Ovary (tissue), 9 donors: ENCODE measurements around the gene CHRND. TPM values are rescaled to one million over a fixed set of nuclear protein-coding genes. Genes with fewer than 3 reads are reported as not detected.

Experiments used
- DNase-seq, 5 donors: peaks; one replicate each; pipeline ENCODE4 v3.0.0-alpha.2; 2019 to 2020
- H3K27ac ChIP-seq, 2 donors: fragments of 200-600 bp; one replicate each; pipeline versions ENCODE4 v1.5.1 to v1.8.0; 2019 to 2022
- H3K27me3 ChIP-seq: fragments of 200-600 bp; one replicate; pipeline ENCODE4 v1.8.0; 2022
- H3K36me3 ChIP-seq: fragments of 200-600 bp; sonication (generic); one replicate; pipeline ENCODE4 v1.5.1; 2019
- H3K4me1 ChIP-seq: one replicate; pipeline ENCODE4 v1.8.1; 2013; ENCODE audit warnings: mild to moderate bottlenecking, moderate library complexity; ENCODE audit not compliant: insufficient read depth
- H3K4me3 ChIP-seq: fragments of 200-600 bp; sonication (generic); one replicate; pipeline ENCODE4 v1.5.1; 2017
- H3K9me3 ChIP-seq, 2 donors: fragments of 200-600 bp in 1 of 2; sonication (generic) in 1 of 2; one replicate each; pipeline versions ENCODE4 v1.5.1 to v1.8.1; 2013 to 2019; ENCODE audit warnings: mild to moderate bottlenecking in 1 of 2, moderate library complexity in 1 of 2
- EP300 ChIP-seq: sonication (generic); formaldehyde crosslinking; IDR thresholded peaks from one replicate; pipeline ENCODE4 v1.6.1; 2017; ENCODE audit warnings: antibody characterized with exemption
- POLR2A ChIP-seq: fragments of 450-650 bp; IDR thresholded peaks from one replicate; pipeline ENCODE4 v1.6.1; 2017; ENCODE audit warnings: antibody characterized with exemption, mild to moderate bottlenecking, moderate library complexity
- WGBS, 3 donors: extraction: QIAGEN DNeasy Blood & Tissue Kit in 1 of 3; methylation state at CpG; one replicate each; pipeline versions ENCODE4 v1.1.5 to v1.1.7; 2013 to 2017; 5-methylcytosine and 5-hydroxymethylcytosine counted together
- intact Hi-C, 4 donors: fragments of 100-400 bp; cut with DNase I; formaldehyde crosslinking; loops; one replicate each; pipeline versions ENCODE4 v1.11.0 to v1.15.1; 2022 to 2023
- polyA plus RNA-seq, 2 donors: library from polyadenylated mRNA; stranded (reverse); fragments of 200-250 nt in 1 of 2; fragments of 350-450 nt in 1 of 2; fragmentation: Illumina TruSeq in 1 of 2; extraction: RNeasy Lipid Tissue Mini Kit (QIAGEN cat#74804) in 1 of 2; gene quantifications; one replicate each; pipeline ENCODE4 v1.2.3, GENCODE V29; 2013 to 2014
- total RNA-seq, 7 donors: library from RNA; depleted of rRNA in 2 of 7; stranded (reverse); fragments of >200 nt in 2 of 7; fragmentation: NEBNext Ultra II Directional in 3 of 7; extraction: Animal tissue kit (Norgen Biotek cat#: 25700) in 3 of 7; gene quantifications; one replicate each; pipeline versions ENCODE4 v1.1.0 to v1.2.4, GENCODE V29; 2016 to 2023
- TF ChIP-seq, protein P1 (sequence below), 3 donors: fragments of 450-650 bp in 2 of 3; fragments of 200-600 bp in 1 of 3; IDR thresholded peaks; one replicate each; pipeline versions ENCODE4 v1.5.1 to v1.8.0; 2016 to 2022; ENCODE audit warnings: antibody characterized with exemption in 3 of 3, mild to moderate bottlenecking in 1 of 3
- donor health status: DM: no; HTN: no; CAD: no; lungs with moderate emphysema.
- donor health status: DM: no; HTN: no; CAD: no.
- donor health status: Bipolar disorder and iron deficiency.
- donor health status: DM: yes; HTN: yes; CAD: no.
- donor health status: DM: no; HTN: no; CAD: no.
- donor health status: DM: yes; HTN: yes; CAD: no.

The CHRND gene
- total and polyA plus RNA-seq, 9 donors, result 0.28 to 0.40 TPM; not detected in 7

DNA sequence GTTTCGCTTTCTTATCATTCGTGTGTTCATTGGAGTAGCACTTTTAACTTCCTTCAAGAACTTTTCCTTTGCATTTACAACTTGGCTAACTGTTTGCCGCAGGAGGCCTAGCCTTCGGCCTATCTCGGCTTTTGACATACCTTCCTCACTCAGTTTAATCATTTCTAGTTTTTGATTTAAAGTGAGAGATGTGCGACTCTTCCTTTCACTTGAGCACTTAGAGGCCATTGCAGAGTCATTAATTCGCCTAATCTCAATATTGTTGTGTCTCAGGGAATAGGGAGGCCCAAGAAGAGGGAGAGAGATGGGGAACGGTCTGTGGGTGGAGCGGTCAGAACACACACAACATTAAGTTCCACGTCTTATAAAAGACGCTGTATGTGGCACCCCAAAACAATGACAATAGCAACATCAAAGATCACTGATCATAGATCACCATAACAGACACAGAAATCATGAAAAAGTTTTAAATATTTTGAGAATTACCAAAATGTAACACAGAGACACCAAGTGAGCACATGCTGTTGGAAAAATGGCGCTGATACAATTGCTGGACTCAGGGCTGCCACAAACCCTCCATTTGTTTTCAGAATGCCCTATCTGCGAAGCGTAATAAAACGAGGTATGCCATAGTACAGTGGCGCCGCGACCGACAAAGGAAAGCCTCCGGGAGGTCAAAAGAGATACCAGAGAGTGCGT is 23.8 kb downstream of the CHRND start:
- intact Hi-C loops, result no loop called here

DNA sequence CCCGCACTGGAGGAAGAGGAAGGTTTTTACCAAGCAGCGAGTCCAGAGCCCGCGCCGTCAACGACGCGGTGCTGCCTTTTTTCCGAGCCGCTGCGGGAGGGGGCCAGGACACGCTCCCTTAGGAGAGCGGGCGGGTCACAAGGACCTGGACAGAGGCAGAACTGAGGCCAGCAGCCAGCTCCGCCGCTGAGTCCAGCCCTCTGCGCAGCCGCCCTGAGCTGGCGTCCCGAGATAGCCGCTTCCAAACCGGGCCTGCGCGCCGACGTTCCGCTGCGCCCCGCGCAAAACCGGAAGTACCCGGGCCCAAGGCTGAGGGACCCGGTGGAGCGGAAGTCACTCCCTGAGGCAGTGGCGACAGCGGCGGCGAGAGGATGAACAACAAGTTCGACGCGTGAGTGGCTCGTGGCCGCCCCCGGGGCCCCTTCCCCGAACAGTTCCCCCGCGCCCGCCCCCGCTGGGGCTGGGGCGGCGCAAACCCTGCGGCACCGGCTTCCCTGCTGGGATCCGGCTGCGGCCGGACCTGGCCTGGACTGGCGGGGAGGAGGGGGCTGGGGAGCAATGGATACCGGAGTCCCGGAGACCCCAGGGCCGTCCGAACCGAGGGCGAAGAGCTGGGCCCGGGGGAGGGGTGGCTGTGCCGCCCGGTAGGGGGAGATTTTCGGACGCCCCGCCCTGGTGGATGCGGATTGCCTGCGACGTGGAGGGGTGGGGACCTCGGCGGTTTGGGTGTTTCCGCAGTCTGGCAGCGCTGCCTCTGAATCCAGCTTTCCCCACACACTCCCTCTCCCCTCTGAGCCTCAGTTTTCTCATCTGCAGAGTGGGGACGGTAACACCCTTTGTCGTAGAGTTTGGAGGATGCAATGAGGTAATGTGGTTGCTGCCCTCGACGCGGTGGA is 24.6 kb downstream of the CHRND start, which contains the start of the genes EIF4E2 and TIGD1:
EIF4E2 (plus strand) TSS at position 336 of the 896 bp plus-strand sequence; CDS start at position 372, 36 bp downstream.
TIGD1 (minus strand) TSS at position 204 of the 896 bp plus-strand sequence. CDS start 675 bp downstream, outside the sequence.
- Histone ChIP-seq H3K27me3 (no peaks in the 10 kb centered on the region), H3K4me3 (peak within 1 kb of the TSS; percentile 99), H3K27ac (peak within 1 kb of the TSS; percentile 48 to 82), H3K9me3 (no peaks in the 10 kb centered on the region), H3K36me3 (no peaks in the 10 kb centered on the region), H3K4me1 (peaks cover 2% of the 10 kb centered on the region)
- DNase-seq, result peak; percentile 90 to 95 (median 92)
- TF ChIP-seq, protein P1, sequence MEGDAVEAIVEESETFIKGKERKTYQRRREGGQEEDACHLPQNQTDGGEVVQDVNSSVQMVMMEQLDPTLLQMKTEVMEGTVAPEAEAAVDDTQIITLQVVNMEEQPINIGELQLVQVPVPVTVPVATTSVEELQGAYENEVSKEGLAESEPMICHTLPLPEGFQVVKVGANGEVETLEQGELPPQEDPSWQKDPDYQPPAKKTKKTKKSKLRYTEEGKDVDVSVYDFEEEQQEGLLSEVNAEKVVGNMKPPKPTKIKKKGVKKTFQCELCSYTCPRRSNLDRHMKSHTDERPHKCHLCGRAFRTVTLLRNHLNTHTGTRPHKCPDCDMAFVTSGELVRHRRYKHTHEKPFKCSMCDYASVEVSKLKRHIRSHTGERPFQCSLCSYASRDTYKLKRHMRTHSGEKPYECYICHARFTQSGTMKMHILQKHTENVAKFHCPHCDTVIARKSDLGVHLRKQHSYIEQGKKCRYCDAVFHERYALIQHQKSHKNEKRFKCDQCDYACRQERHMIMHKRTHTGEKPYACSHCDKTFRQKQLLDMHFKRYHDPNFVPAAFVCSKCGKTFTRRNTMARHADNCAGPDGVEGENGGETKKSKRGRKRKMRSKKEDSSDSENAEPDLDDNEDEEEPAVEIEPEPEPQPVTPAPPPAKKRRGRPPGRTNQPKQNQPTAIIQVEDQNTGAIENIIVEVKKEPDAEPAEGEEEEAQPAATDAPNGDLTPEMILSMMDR (IDR thresholded peaks at IDR 0.05), result peak in 2 of 3 donors; percentile 50 to 51
- TF ChIP-seq POLR2A (peak; percentile 53), EP300 (no peak)
- WGBS, 3 donors, result 0 to 1% (median 0%) methylated on average over 45 to 81 of the region's 81 CpGs
- intact Hi-C loops, result no loop called here

More for the DNA sequence above, 23.8 kb downstream of the CHRND start:
- Histone ChIP-seq H3K4me3 (peak overlapping the region; percentile 99), H3K36me3 (no peaks in the 10 kb centered on the region), H3K27ac (peak overlapping the region; percentile 48 to 82), H3K9me3 (no peaks in the 10 kb centered on the region), H3K4me1 (peaks cover 2% of the 10 kb centered on the region), H3K27me3 (no peaks in the 10 kb centered on the region)
- no peak for DNase-seq
- WGBS, 3 donors, result 37 to 41% (median 39%) methylated on average over 21 of the region's 21 CpGs
- no peak for TF ChIP-seq POLR2A
- no peak for TF ChIP-seq EP300
- TF ChIP-seq, protein P1 (IDR thresholded peaks at IDR 0.05), result no peak

DNA sequence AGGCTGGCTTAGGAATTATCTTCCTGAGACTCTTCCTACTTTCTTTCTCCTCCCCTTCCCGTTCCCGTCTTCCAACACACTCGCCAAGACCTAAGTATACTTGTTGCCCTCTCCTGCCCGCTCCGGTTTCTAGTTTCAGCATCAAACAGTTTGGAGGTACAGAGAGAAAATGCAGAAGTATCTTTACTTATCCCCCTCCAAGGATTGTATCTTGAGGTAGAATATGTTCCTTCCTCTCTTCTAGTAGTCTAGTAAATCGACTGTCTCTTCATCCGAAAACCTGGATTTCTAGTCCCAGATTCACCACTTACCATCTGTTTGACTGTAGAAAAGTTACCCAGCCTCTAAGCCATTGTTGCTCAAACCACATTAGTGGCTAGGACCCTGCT is 25.3 kb downstream of the CHRND start:
- WGBS, 3 donors, result 10 to 12% (median 10%) methylated on average over 7 of the region's 7 CpGs
- intact Hi-C loops, result no loop called here

DNA sequence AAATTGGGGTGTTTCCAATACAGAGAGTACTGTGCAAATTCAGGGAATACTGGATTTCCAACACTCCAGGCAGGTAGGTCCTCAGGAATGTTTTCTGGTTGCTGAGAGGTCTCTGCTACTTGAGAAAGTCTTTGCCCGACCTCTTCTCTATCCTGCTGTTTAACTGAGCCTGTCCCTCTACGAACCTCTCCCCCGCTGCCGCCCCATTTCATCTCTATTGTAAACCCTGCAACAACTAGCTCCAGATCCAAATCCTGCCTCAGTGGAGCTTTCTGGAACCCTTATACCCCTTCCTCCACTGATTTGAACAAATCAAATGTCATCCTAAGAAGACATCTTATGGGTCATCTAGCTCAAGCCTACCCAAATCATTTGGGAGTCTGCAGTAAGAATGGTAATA is 25.8 kb downstream of the CHRND start:
- Histone ChIP-seq H3K27ac (no peak overlapping the region), H3K4me3 (peak overlapping the region; percentile 99), H3K4me1 (peaks cover 2% of the 10 kb centered on the region), H3K27me3 (no peaks in the 10 kb centered on the region), H3K36me3 (no peaks in the 10 kb centered on the region), H3K9me3 (no peaks in the 10 kb centered on the region)
- TF ChIP-seq, protein P1 (IDR thresholded peaks at IDR 0.05), result no peak
- no peak for TF ChIP-seq EP300
- no peak for TF ChIP-seq POLR2A
- 86 to 94% (median 93%) methylated on average over 4 of the region's 4 CpGs for WGBS, 3 donors
- DNase-seq, result no peak
- intact Hi-C loops, result no loop called here

More for the DNA sequence above, 25.3 kb downstream of the CHRND start:
- DNase-seq, result no peak
- peak overlapping the region; percentile 99 for H3K4me3 ChIP-seq
- TF ChIP-seq POLR2A (no peak), EP300 (no peak)
- TF ChIP-seq, protein P1 (IDR thresholded peaks at IDR 0.05), result no peak
- no peaks in the 10 kb centered on the region for H3K36me3 ChIP-seq
- H3K27me3 ChIP-seq, result no peaks in the 10 kb centered on the region
- H3K27ac ChIP-seq, result peak overlapping the region in 1 of 2 donors; percentile 82
- peaks cover 2% of the 10 kb centered on the region for H3K4me1 ChIP-seq
- H3K9me3 ChIP-seq, result no peaks in the 10 kb centered on the region
